PC-9 (cell line): ENCODE data around the gene SPOCK2. TPM values are rescaled to one million over a fixed set of nuclear protein-coding genes. Genes with fewer than 3 reads are reported as not detected.
"Not testable (repeated sequence)": the region's sequence is repeated elsewhere in the genome, so short reads cannot be mapped to it uniquely, and the experiment has no call there.

Source experiments
- BruUV-seq: library from RNA; stranded (reverse); fragments of 400-500 nt; replicated peaks from 2 replicates; lab custom pipeline; 2021; lab: Mats Ljungman, UMichigan
- CTCF ChIA-PET: fragments of 300-600 bp; sonication (Branson Sonifier 250); formaldehyde crosslinking; loops from one replicate; lab custom pipeline; 2022; ENCODE audit warnings: antibody characterized with exemption; lab: Charles Lee
- POLR2A ChIA-PET: fragments of 300-600 bp; sonication (Branson Sonifier 250); formaldehyde crosslinking; loops from one replicate; lab custom pipeline; 2022; ENCODE audit warnings: antibody characterized with exemption; ENCODE audit not compliant: unreplicated experiment; lab: Charles Lee
- DNase-seq, 2 experiments: peaks; one replicate each; pipeline versions ENCODE4 v3.0.0 to v3.0.0-alpha.2; 2015 to 2022; ENCODE audit warnings: mixed read lengths in 1 of 2
- H2AFZ ChIP-seq: fragments of 200-600 bp; sonication (generic); 2 replicates; pipeline ENCODE4 v1.8.1; 2017; ENCODE audit warnings: antibody characterized with exemption
- H3F3A ChIP-seq: fragments of 200-600 bp; sonication (generic); 2 replicates; pipeline ENCODE4 v1.8.1; 2017; ENCODE audit warnings: antibody characterized with exemption, mild to moderate bottlenecking, low read depth; ENCODE audit not compliant: insufficient read depth
- H3K27ac ChIP-seq: fragments of 200-600 bp; sonication (generic); 2 replicates; pipeline ENCODE4 v1.6.1; 2016; ENCODE audit warnings: mixed run types
- H3K27me3 ChIP-seq: fragments of 200-600 bp; sonication (generic); 2 replicates; pipeline ENCODE4 v1.6.1; 2016; ENCODE audit warnings: low read depth, mixed run types; ENCODE audit not compliant: insufficient read depth
- H3K36me3 ChIP-seq: fragments of 200-600 bp; sonication (generic); 2 replicates; pipeline ENCODE4 v1.6.1; 2016; ENCODE audit warnings: low read depth, mixed run types
- H3K4me1 ChIP-seq: fragments of 200-600 bp; sonication (generic); replicated peaks from 2 replicates; pipeline ENCODE4 v1.6.1; 2016; ENCODE audit warnings: mixed run types; ENCODE audit not compliant: insufficient read depth
- H3K4me2 ChIP-seq: fragments of 200-600 bp; sonication (generic); 2 replicates; pipeline ENCODE4 v1.6.1; 2017; ENCODE audit warnings: mixed run types
- H3K4me3 ChIP-seq: fragments of 200-600 bp; sonication (generic); 2 replicates; pipeline ENCODE4 v1.6.1; 2016; ENCODE audit warnings: mixed run types
- H3K79me2 ChIP-seq: fragments of 200-600 bp; sonication (generic); 2 replicates; pipeline ENCODE4 v1.6.1; 2017; ENCODE audit warnings: low read depth, mixed run types
- H3K9me2 ChIP-seq: fragments of 200-600 bp; sonication (generic); 2 replicates; pipeline ENCODE4 v1.8.1; 2017; ENCODE audit warnings: mild to moderate bottlenecking; ENCODE audit not compliant: insufficient read depth
- H3K9me3 ChIP-seq: fragments of 200-600 bp; sonication (generic); 2 replicates; pipeline ENCODE4 v1.8.1; 2016; ENCODE audit warnings: low read depth; ENCODE audit not compliant: insufficient read depth
- H4K20me1 ChIP-seq: fragments of 200-600 bp; sonication (generic); 2 replicates; pipeline ENCODE4 v1.8.1; 2017; ENCODE audit not compliant: insufficient read depth
- CTCF ChIP-seq: fragments of 200-600 bp; sonication (generic); conservative IDR thresholded peaks from 2 replicates; pipeline ENCODE4 v1.6.1; 2017; ENCODE audit warnings: mixed run types, antibody characterized with exemption, mild to moderate bottlenecking, moderate library complexity
- EZH2 ChIP-seq: fragments of 200-600 bp; sonication (generic); IDR thresholded peaks from 2 replicates; pipeline ENCODE4 v1.8.0; 2017; ENCODE audit warnings: antibody characterized with exemption, low read depth
- intact Hi-C: fragments of 100-400 bp; cut with micrococcal nuclease; formaldehyde crosslinking; loops from one replicate; pipeline ENCODE4 v1.10.0; 2022; ENCODE audit not compliant: unreplicated experiment
- total RNA-seq: library from RNA; stranded (reverse); gene quantifications from 2 replicates; pipeline ENCODE4 v1.2.3, GENCODE V29; 2021

Gene SPOCK2
- total RNA-seq, 1 experiment from 2014 or later = 5.3 TPM

- H3K27ac ChIP-seq = peak overlapping the region; percentile 88
Observed at GRCh38 chr10:72108830-72109635, 20.7 kb upstream of the SPOCK2 start.

GRCh38 chr10:72108004-72108370 lies 19.6 kb upstream of the SPOCK2 start:
- DNase-seq, H3K79me2 ChIP-seq, H2AFZ ChIP-seq, H3K27me3 ChIP-seq, H4K20me1 ChIP-seq, H3K9me2 ChIP-seq, H3K9me3 ChIP-seq, H3K36me3 ChIP-seq, intact Hi-C loops: not testable (repeated sequence)
- CTCF ChIA-PET = interaction anchor here (0.6 to 1.6 kb wide), 3 partner anchors 15 to 212 kb away, joined by 3 to 8 read pairs (median 3); no protein-coding TSS in a partner anchor
- Histone ChIP-seq H3K4me3 (peak overlapping the region; percentile 10; the same call in 1 of the 2 replicates), H3F3A (peaks cover 61% of the 10 kb centered on the region), H3K4me1 (peaks cover 60% of the 10 kb centered on the region), H3K27ac (peak overlapping the region; percentile 88), H3K4me2 (peak overlapping the region; percentile 57)
- TSS peak; percentile 97 for BruUV-seq
- POLR2A ChIA-PET = interaction anchor here (0.6 to 1.2 kb wide), 4 partner anchors 18 to 587 kb away, joined by 3 to 4 read pairs (median 4); no protein-coding TSS in a partner anchor

More at GRCh38 chr10:72108830-72109635, 20.7 kb upstream of the SPOCK2 start:
- peaks cover 7% of the 10 kb centered on the region; the same call in 1 of the 2 replicates for H3K79me2 ChIP-seq
- H4K20me1 ChIP-seq = no peaks in the 10 kb centered on the region
- H3K4me1 ChIP-seq = peaks cover 60% of the 10 kb centered on the region
- no peaks in the 10 kb centered on the region for H3K9me3 ChIP-seq
- H3F3A ChIP-seq = peaks cover 66% of the 10 kb centered on the region
- H3K9me2 ChIP-seq = no peaks in the 10 kb centered on the region
- POLR2A ChIA-PET = interaction anchor here (0.6 kb wide), 3 partner anchors 19 to 988 kb away, joined by 3 to 4 read pairs (median 3); no protein-coding TSS in a partner anchor
- TF ChIP-seq CTCF (no peak), EZH2 (no peak)
- H2AFZ ChIP-seq = no peak overlapping the region
- no peak overlapping the region for H3K4me3 ChIP-seq
- BruUV-seq = no TSS peak
- H3K4me2 ChIP-seq = peak overlapping the region; percentile 57
- intact Hi-C loops = no loop called here
- no peaks in the 10 kb centered on the region; the same call in 1 of the 2 replicates for H3K36me3 ChIP-seq
- CTCF ChIA-PET = interaction anchor here (0.5 to 1.6 kb wide), 3 partner anchors 16 to 724 kb away, joined by 3 to 8 read pairs (median 3); no protein-coding TSS in a partner anchor
- no peaks in the 10 kb centered on the region for H3K27me3 ChIP-seq
- DNase-seq = peak; percentile 52 to 96

DNA sequence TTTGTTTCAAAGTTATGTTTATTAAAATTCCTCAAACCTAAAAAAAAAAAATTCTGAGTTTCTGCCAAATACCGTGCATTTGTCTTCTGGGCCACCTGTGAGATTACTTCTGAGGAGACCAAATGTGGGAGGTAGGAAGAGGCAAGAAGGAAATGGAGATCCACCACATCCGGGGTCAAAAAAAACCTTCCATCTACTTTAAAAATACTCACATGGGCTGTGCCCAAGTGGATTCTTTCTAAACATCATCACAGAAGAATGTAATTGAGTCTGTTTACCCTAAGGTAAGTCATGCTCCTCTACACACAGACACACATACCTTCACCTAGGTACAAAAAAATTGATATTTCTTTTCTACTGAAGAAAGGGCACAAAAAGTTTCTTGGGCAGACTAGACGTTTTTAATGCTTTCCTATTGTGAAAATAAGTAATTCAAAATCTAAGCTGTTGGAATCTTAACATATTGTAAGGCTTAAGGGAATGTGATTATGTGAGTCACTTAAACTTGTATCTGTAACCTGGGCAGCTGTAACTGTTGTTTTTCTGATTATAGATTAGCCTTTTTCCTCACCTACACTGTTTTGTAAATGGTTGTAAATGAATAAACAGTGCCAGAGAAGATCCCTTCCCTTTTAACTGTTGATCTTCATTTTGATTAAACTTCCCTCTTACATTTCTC lies 19.1 kb upstream of the SPOCK2 start:
- H3K27ac ChIP-seq = peak overlapping the region; percentile 88
- peak overlapping the region; percentile 10; the same call in 1 of the 2 replicates for H3K4me3 ChIP-seq
- peak overlapping the region; percentile 57 for H3K4me2 ChIP-seq

More for the DNA sequence above, 19.1 kb upstream of the SPOCK2 start:
- Histone ChIP-seq H4K20me1 (no peaks in the 10 kb centered on the region), H3K27me3 (no peaks in the 10 kb centered on the region), H3K4me1 (peaks cover 60% of the 10 kb centered on the region), H3F3A (peaks cover 61% of the 10 kb centered on the region), H3K9me2 (no peaks in the 10 kb centered on the region), H2AFZ (no peak overlapping the region), H3K36me3 (no peaks in the 10 kb centered on the region; the same call in 1 of the 2 replicates), H3K9me3 (no peaks in the 10 kb centered on the region), H3K79me2 (peaks cover 7% of the 10 kb centered on the region; the same call in 1 of the 2 replicates)
- intact Hi-C loops = loop anchor here (1.0 kb wide), 2 partner anchors 27 to 64 kb away; no protein-coding TSS in a partner anchor
- ChIA-PET CTCF (no interaction called here), POLR2A (interaction anchor here (0.6 to 1.2 kb wide), 5 partner anchors 28 to 588 kb away, joined by 3 to 4 read pairs (median 4); no protein-coding TSS in a partner anchor)
- peak; percentile 68 to 98 for DNase-seq
- no peak for TF ChIP-seq CTCF
- TF ChIP-seq EZH2 = no peak
- no TSS peak for BruUV-seq
